Epithelial cell of esophagus (primary cell): Measurements from ENCODE around the gene LRRC70.

ENCODE experiments used
- DNase-seq: peaks from one replicate; pipeline ENCODE4 v3.0.0; 2010; ENCODE audit warnings: low read depth
- H3K4me3 ChIP-seq: 2 replicates; pipeline ENCODE4 v1.5.1; 2011; ENCODE audit warnings: mild to moderate bottlenecking, low read length, control low read depth
- TF ChIP-seq, protein P1 (sequence below): IDR thresholded peaks from 2 replicates; pipeline ENCODE4 v1.5.1; 2011; ENCODE audit warnings: low read depth, mild to moderate bottlenecking, low read length, control low read depth, inconsistent platforms; ENCODE audit not compliant: insufficient read depth; ENCODE audit errors: missing control alignments

LRRC70 gene

DNA sequence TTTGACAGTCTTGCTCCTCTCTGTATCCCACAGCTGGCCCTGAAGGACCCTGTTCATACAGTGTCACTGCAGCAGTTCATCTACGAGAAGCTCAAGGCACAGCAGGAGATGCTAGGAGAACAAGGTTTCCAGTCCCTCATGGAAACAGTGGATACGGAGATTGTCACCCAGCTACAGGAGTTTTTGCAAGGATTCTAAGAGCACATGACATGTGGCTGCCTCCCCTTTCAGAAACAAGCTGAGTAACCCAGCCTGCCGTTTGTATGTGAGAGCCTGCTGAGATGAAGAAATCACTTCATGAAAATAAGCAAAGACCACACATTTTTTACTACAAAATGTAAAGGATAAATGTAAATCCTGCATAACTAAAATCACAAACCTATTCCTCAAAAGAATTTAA lies 48.5 kb downstream of the LRRC70 start:
- DNase-seq: no peak
- no peak overlapping the region for H3K4me3 ChIP-seq
- TF ChIP-seq, protein P1, sequence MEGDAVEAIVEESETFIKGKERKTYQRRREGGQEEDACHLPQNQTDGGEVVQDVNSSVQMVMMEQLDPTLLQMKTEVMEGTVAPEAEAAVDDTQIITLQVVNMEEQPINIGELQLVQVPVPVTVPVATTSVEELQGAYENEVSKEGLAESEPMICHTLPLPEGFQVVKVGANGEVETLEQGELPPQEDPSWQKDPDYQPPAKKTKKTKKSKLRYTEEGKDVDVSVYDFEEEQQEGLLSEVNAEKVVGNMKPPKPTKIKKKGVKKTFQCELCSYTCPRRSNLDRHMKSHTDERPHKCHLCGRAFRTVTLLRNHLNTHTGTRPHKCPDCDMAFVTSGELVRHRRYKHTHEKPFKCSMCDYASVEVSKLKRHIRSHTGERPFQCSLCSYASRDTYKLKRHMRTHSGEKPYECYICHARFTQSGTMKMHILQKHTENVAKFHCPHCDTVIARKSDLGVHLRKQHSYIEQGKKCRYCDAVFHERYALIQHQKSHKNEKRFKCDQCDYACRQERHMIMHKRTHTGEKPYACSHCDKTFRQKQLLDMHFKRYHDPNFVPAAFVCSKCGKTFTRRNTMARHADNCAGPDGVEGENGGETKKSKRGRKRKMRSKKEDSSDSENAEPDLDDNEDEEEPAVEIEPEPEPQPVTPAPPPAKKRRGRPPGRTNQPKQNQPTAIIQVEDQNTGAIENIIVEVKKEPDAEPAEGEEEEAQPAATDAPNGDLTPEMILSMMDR: no peak

DNA sequence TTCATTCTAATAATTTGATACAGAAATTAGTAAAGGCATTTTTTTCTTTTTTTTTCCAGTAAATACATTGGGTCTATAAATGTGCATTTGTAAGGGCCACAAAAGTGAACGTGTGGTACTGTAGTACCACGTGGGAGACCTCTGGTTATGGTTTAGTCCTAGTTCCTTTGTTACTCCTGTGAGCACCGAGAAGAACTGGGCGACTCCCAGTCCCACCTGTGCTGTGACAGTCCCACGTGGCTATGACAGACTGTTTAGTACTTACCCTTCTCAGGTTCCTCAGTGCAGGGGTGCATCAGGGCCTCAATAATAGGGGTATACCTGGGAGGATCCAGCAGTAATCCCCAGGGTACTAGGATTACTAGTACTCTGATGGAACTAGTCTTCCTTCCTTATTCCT lies 49.3 kb downstream of the LRRC70 start:
- DNase-seq: no peak
- TF ChIP-seq, protein P1: no peak
- H3K4me3 ChIP-seq: no peak overlapping the region
